GM18519 (cell line): Measurements from ENCODE around the gene ETS2.
A peak's percentile ranks its signal among the peaks of the same experiment; 100 is the strongest.
"Not testable (repeated sequence)": the region's sequence is repeated elsewhere in the genome, so short reads cannot be mapped to it uniquely, and the experiment has no call there.

ENCODE experiments used
- ATAC-seq: cut with Tn5 transposase; IDR thresholded peaks from one replicate; pipeline ENCODE4 v1.9.1; 2021; ENCODE audit warnings: mild to moderate bottlenecking, moderate library complexity; ENCODE audit not compliant: unreplicated experiment, low FRiP score

The ETS2 gene

GRCh38 chr21:38815060-38815405 lies 9.3 kb downstream of the ETS2 start:
- no peak for ATAC-seq

- no peak for ATAC-seq
Measured at GRCh38 chr21:38816400-38816977, 10.8 kb downstream of the ETS2 start.

- no peak for ATAC-seq
Measured at GRCh38 chr21:38817371-38818324, 11.9 kb downstream of the ETS2 start.

GRCh38 chr21:38818325-38818723 lies 12.6 kb downstream of the ETS2 start:
- ATAC-seq: no peak

GRCh38 chr21:38819051-38819718 lies 13.5 kb downstream of the ETS2 start:
- no peak for ATAC-seq

- no peak for ATAC-seq
Measured at GRCh38 chr21:38819719-38820159, 14.0 kb downstream of the ETS2 start.

- no peak for ATAC-seq
Measured at GRCh38 chr21:38820471-38821239, 14.9 kb downstream of the ETS2 start.

GRCh38 chr21:38821248-38821647 lies 15.5 kb downstream of the ETS2 start:
- ATAC-seq: no peak

- ATAC-seq: no peak
Measured at GRCh38 chr21:38821959-38822682, 16.4 kb downstream of the ETS2 start.

- no peak for ATAC-seq
Measured at GRCh38 chr21:38822778-38823238, 17.1 kb downstream of the ETS2 start.

- ATAC-seq: no peak
Measured at GRCh38 chr21:38823737-38824123, 18.0 kb downstream of the ETS2 start.

- ATAC-seq: no peak
Measured at GRCh38 chr21:38824124-38824822, 18.5 kb downstream of the ETS2 start.

- ATAC-seq: no peak
Measured at GRCh38 chr21:38825269-38825668, 19.5 kb downstream of the ETS2 start.

- ATAC-seq: no peak
Measured at GRCh38 chr21:38825921-38826320, 20.2 kb downstream of the ETS2 start.

- ATAC-seq: not testable (repeated sequence)
Measured at GRCh38 chr21:38828111-38828510, 22.4 kb downstream of the ETS2 start.

- ATAC-seq: peak; percentile 56
Measured at GRCh38 chr21:38830671-38831525, 25.2 kb downstream of the ETS2 start.

- ATAC-seq: peak; percentile 89
Measured at GRCh38 chr21:38831526-38832467, 26.1 kb downstream of the ETS2 start.
